K562 (cell line): ENCODE data around the gene GADD45B. TPM values are rescaled to one million over a fixed set of nuclear protein-coding genes. Genes with fewer than 3 reads are reported as not detected.

Experiments
- ATAC-seq: fragments of 200-7000 bp; cut with Tn5 transposase; 3 replicates; pipeline ENCODE4 v1.9.1; 2020; ENCODE audit warnings: moderate library complexity
- BruUV-seq: library from RNA; stranded (reverse); fragments of 400-500 nt; replicated peaks from 2 replicates; lab custom pipeline; 2021; lab: Mats Ljungman, UMichigan
- CTCF ChIA-PET: fragments of 300-600 bp; formaldehyde crosslinking; extraction: SDS; loops from one replicate; lab custom pipeline; 2021; ENCODE audit warnings: low intra/inter-chr PET ratio; lab: Yijun Ruan, JAX
- POLR2A ChIA-PET: fragments of 300-600, 350-650 bp; sonication (Branson Sonifier 250); formaldehyde crosslinking; extraction: SDS; loops from one replicate; lab custom pipeline; 2021; ENCODE audit warnings: antibody characterized with exemption, inconsistent platforms; lab: Yijun Ruan, JAX
- DNase-seq, 4 experiments: peaks; one replicate each; pipeline versions ENCODE4 v3.0.0 to v3.0.0-alpha.2; 2011 to 2018; ENCODE audit warnings: low spot score in 3 of 4, mixed read lengths in 3 of 4; ENCODE audit errors: extremely low read depth in 1 of 4
- FAIRE-seq: peaks from 2 replicates; lab custom pipeline; 2011; peaks lifted over from hg19 to GRCh38; lab: Jason Lieb, UNC
- H2AFZ ChIP-seq: 2 replicates; pipeline ENCODE4 v1.6.0; 2011; ENCODE audit warnings: low read depth, low read length, control low read depth, inconsistent platforms
- H3K27ac ChIP-seq: fragments of 200-600 bp; 3 replicates; pipeline ENCODE4 v1.8.0; 2011; ENCODE audit warnings: low read depth, mild to moderate bottlenecking, control low read depth, inconsistent platforms, low read length, moderate library complexity, mixed read lengths; ENCODE audit errors: extremely low read depth
- H3K27me3 ChIP-seq, 2 experiments: fragments of 300-600 bp in 1 of 2; 2 replicates in 1 of 2; 3 replicates in 1 of 2; pipeline versions ENCODE4 v1.6.0 to v1.8.0; 2011; ENCODE audit warnings: inconsistent platforms in 2 of 2, low read length in 2 of 2, mild to moderate bottlenecking in 1 of 2, mixed read lengths in 1 of 2, moderate library complexity in 1 of 2; ENCODE audit not compliant: control insufficient read depth in 2 of 2, insufficient read depth in 2 of 2
- H3K36me3 ChIP-seq: fragments of 300-600 bp; 3 replicates; pipeline ENCODE4 v1.8.0; 2011; ENCODE audit warnings: mild to moderate bottlenecking, low read length, inconsistent platforms; ENCODE audit not compliant: control insufficient read depth, insufficient read depth
- H3K4me1 ChIP-seq, 2 experiments: fragments of 200-600 bp in 1 of 2; replicated peaks in 1 of 2; 2 replicates in 1 of 2; 3 replicates in 1 of 2; pipeline versions ENCODE4 v1.5.1 to v1.8.0; 2011; ENCODE audit warnings: inconsistent platforms in 2 of 2, low read length in 2 of 2, mild to moderate bottlenecking in 1 of 2, mixed read lengths in 1 of 2, moderate library complexity in 1 of 2; ENCODE audit not compliant: control insufficient read depth in 2 of 2, insufficient read depth in 2 of 2
- H3K4me2 ChIP-seq: 2 replicates; pipeline ENCODE4 v1.6.1; 2011; ENCODE audit warnings: low read length, control low read depth, inconsistent platforms, mixed read lengths; ENCODE audit not compliant: insufficient read depth
- H3K4me3 ChIP-seq: fragments of 200-600 bp; sonication (generic), shearing (Covaris generic); 2 replicates; pipeline ENCODE4 v1.5.1; 2016; ENCODE audit warnings: control low read depth, inconsistent platforms
- H3K79me2 ChIP-seq: fragments of 200-600 bp; 3 replicates; pipeline ENCODE4 v1.8.0; 2011; ENCODE audit warnings: low read length, inconsistent platforms; ENCODE audit not compliant: control insufficient read depth, insufficient read depth
- H3K9ac ChIP-seq, 2 experiments: 2 replicates each; pipeline versions ENCODE4 v1.6.0 to v1.6.1; 2011; ENCODE audit warnings: low read depth in 2 of 2, low read length in 2 of 2, control low read depth in 1 of 2, inconsistent platforms in 1 of 2, mild to moderate bottlenecking in 1 of 2, mixed read lengths in 1 of 2; ENCODE audit not compliant: insufficient read depth in 1 of 2
- H3K9me1 ChIP-seq: one replicate; pipeline ENCODE4 v1.6.0; 2011; ENCODE audit warnings: inconsistent platforms, mild to moderate bottlenecking, low read length, moderate library complexity; ENCODE audit not compliant: control insufficient read depth, insufficient read depth
- H3K9me3 ChIP-seq: replicated peaks from 2 replicates; pipeline ENCODE4 v1.5.1; 2011; ENCODE audit warnings: low read depth, low read length, inconsistent platforms; ENCODE audit not compliant: control insufficient read depth, insufficient read depth
- H4K20me1 ChIP-seq: replicated peaks from 2 replicates; pipeline ENCODE4 v1.6.1; 2011; ENCODE audit warnings: low read length, inconsistent platforms, mixed read lengths; ENCODE audit not compliant: control insufficient read depth, insufficient read depth
- HCFC1 ChIP-seq: IDR thresholded peaks from 2 replicates; pipeline ENCODE4 v1.6.1; 2012; ENCODE audit warnings: low read depth, low read length, improper control_type of control experiment
- HLTF ChIP-seq: fragments of 450-650 bp; IDR thresholded peaks from 2 replicates; pipeline ENCODE4 v1.6.1; 2016
- KLF13 ChIP-seq: fragments of 450-650 bp; IDR thresholded peaks from 2 replicates; pipeline ENCODE4 v1.6.1; 2016; ENCODE audit warnings: missing genetic modification characterization, low read depth, mild to moderate bottlenecking, missing compliant biosample characterization, moderate library complexity, borderline replicate concordance
- NCOA1 ChIP-seq: fragments of 450-650 bp; IDR thresholded peaks from 2 replicates; pipeline ENCODE4 v1.6.1; 2016; ENCODE audit warnings: low read depth
- POLR2G ChIP-seq: fragments of 200-400 bp; formaldehyde crosslinking; IDR thresholded peaks from 2 replicates; pipeline ENCODE4 v1.6.1; 2017; ENCODE audit warnings: low read depth, mild to moderate bottlenecking, antibody characterized with exemption, low read length, moderate library complexity
- ZFP30 ChIP-seq: fragments of 250-450 bp; sonication (Bioruptor Pico); IDR thresholded peaks from 2 replicates; pipeline ENCODE4 v1.8.0; 2022; ENCODE audit warnings: moderate library complexity, mild to moderate bottlenecking, inconsistent platforms, borderline replicate concordance
- ZNF830 ChIP-seq: fragments of 250-450 bp; sonication (Bioruptor Pico); IDR thresholded peaks from 2 replicates; pipeline ENCODE4 v1.5.0; 2021; ENCODE audit warnings: mild to moderate bottlenecking
- WGBS: fragments of 100-300 bp; shearing (Covaris generic); methylation state at CpG from one replicate; pipeline ENCODE4 v1.1.6; 2016; ENCODE audit warnings: low coverage, mixed read lengths; ENCODE audit not compliant: insufficient coverage; ENCODE audit errors: missing lambda C conversion rate; 5-methylcytosine and 5-hydroxymethylcytosine counted together
- in situ Hi-C: fragments of 300-500 bp; cut with MboI; formaldehyde crosslinking; loops from 4 replicates; pipeline ENCODE4 v1.15.0; 2018; ENCODE audit warnings: inconsistent platforms, mixed read lengths
- intact Hi-C: fragments of 100-400 bp; cut with micrococcal nuclease; formaldehyde crosslinking; loops from 2 replicates; pipeline ENCODE4 v1.14.2; 2022
- polyA plus RNA-seq, 8 experiments: library from polyadenylated mRNA; depleted of rRNA in 4 of 8; stranded (reverse) in 5 of 8; unstranded in 3 of 8; fragments of >200 nt; fragmentation: Nextera tagmentation in 2 of 8; fragmentation: Illumina TruSeq in 1 of 8; extraction: Ambion mirVana in 2 of 8; extraction: Trizol in 1 of 8; gene quantifications; 2 replicates each; pipeline versions ENCODE4 v1.2.1 to v1.2.3, GENCODE V29; 2011 to 2014; ENCODE audit warnings: inconsistent platforms in 1 of 8, missing spikeins in 1 of 8
- total RNA-seq, 7 experiments: library from RNA; depleted of rRNA in 6 of 7; stranded (reverse); fragments of >200 nt in 6 of 7; fragmentation: Illumina TruSeq in 2 of 7; extraction: Trizol in 2 of 7; gene quantifications; 2 replicates each; pipeline versions ENCODE4 v1.2.1 to v1.2.3, GENCODE V29; 2011 to 2021; ENCODE audit warnings: low replicate concordance in 1 of 7

The GADD45B gene
- total and polyA plus RNA-seq, 9 of the 15 experiments (the other 6 are each of a cell fraction or from before 2014, with no cell fraction given): 0.06 to 4.1 (median 2.1) TPM

- intact Hi-C loops (no loop called here), in situ Hi-C loops (no loop called here)
- no peaks in the 10 kb centered on the region for H3K9me1 ChIP-seq
- CTCF ChIA-PET: no interaction called here
- no peak overlapping the region for H3K4me2 ChIP-seq
- TF ChIP-seq NCOA1: no peak
- no peak for TF ChIP-seq KLF13 (tag)
- no peak for TF ChIP-seq ZFP30 (CRISPR knock-in tag)
- TF ChIP-seq POLR2G: peak; percentile 39; the same call in 1 of the 2 replicates
- H3K79me2 ChIP-seq: no peaks in the 10 kb centered on the region; the same call in 1 of the 3 replicates
- no peak overlapping the region for H3K9ac ChIP-seq
- H3K27ac ChIP-seq: no peak overlapping the region
- FAIRE-seq: no peak
- no peaks in the 10 kb centered on the region for H4K20me1 ChIP-seq
- H2AFZ ChIP-seq: no peak overlapping the region
- DNase-seq: no peak
- no peak overlapping the region for H3K4me3 ChIP-seq
- no peak for ATAC-seq
- POLR2A ChIA-PET: interaction anchor here (0.6 to 1.4 kb wide), 4 partner anchors 10 to 1318 kb away, joined by 3 to 4 read pairs (median 3); no protein-coding TSS in a partner anchor
- BruUV-seq: TSS peak; percentile 65
- peaks cover 83% of the 10 kb centered on the region; the same call in 2 of the 3 replicates for H3K36me3 ChIP-seq
- WGBS: 96% methylated on average over 12 of the region's 22 CpGs
- H3K27me3 ChIP-seq: no peaks in the 10 kb centered on the region
- peaks cover 0 to 32% of the 10 kb centered on the region in 2 experiments; a peak in 1 of 5 replicates for H3K4me1 ChIP-seq
- no peaks in the 10 kb centered on the region for H3K9me3 ChIP-seq
Observed at GRCh38 chr19:2434267-2434666, 41.7 kb upstream of the GADD45B start.

GRCh38 chr19:2434721-2435265, 41.1 kb upstream of the GADD45B start:
- ATAC-seq (no peak), FAIRE-seq (no peak), DNase-seq (no peak)
- in situ Hi-C loops (no loop called here), intact Hi-C loops (no loop called here)
- Histone ChIP-seq H2AFZ (no peak overlapping the region), H3K27me3 (no peaks in the 10 kb centered on the region), H3K79me2 (no peaks in the 10 kb centered on the region; the same call in 1 of the 3 replicates), H4K20me1 (no peaks in the 10 kb centered on the region), H3K4me1 (peaks cover 0 to 29% of the 10 kb centered on the region in 2 experiments; a peak in 1 of 5 replicates), H3K4me2 (no peak overlapping the region), H3K36me3 (peaks cover 80% of the 10 kb centered on the region; the same call in 2 of the 3 replicates), H3K9me3 (no peaks in the 10 kb centered on the region), H3K9me1 (no peaks in the 10 kb centered on the region), H3K27ac (no peak overlapping the region), H3K4me3 (no peak overlapping the region), H3K9ac (no peak overlapping the region; a peak in 1 of 4 replicates)
- ChIA-PET CTCF (no interaction called here), POLR2A (interaction anchor here (0.6 to 1.4 kb wide), 3 partner anchors 10 to 1318 kb away, joined by 3 to 4 read pairs (median 3); no protein-coding TSS in a partner anchor)
- WGBS: 97% methylated on average over 14 of the region's 42 CpGs
- BruUV-seq: no TSS peak
- TF ChIP-seq HLTF (no peak), ZNF830 (no peak), HCFC1 (no peak)
